Subcutaneous abdominal adipose tissue (tissue), 5 donors: Measurements from ENCODE around the gene MGMT.

Source experiments
- H3K27ac ChIP-seq: one replicate; pipeline ENCODE4 v1.7.0; 2013; ENCODE audit warnings: low read depth, mild to moderate bottlenecking, inconsistent platforms, low read length, moderate library complexity
- H3K27me3 ChIP-seq, 5 donors: one replicate each; pipeline ENCODE4 v1.7.0; 2013; ENCODE audit warnings: low read length in 5 of 5, inconsistent platforms in 1 of 5; ENCODE audit not compliant: control insufficient read depth in 5 of 5, insufficient read depth in 4 of 5
- H3K36me3 ChIP-seq, 5 donors: one replicate each; pipeline ENCODE4 v1.7.0; 2013; ENCODE audit warnings: low read length in 5 of 5; ENCODE audit not compliant: control insufficient read depth in 5 of 5, insufficient read depth in 5 of 5
- H3K4me1 ChIP-seq, 5 donors: one replicate each; pipeline ENCODE4 v1.7.0; 2013; ENCODE audit warnings: low read length in 5 of 5, mild to moderate bottlenecking in 3 of 5, moderate library complexity in 1 of 5; ENCODE audit not compliant: control insufficient read depth in 5 of 5, insufficient read depth in 5 of 5
- H3K4me3 ChIP-seq, 5 donors: one replicate each; pipeline ENCODE4 v1.7.0; 2013; ENCODE audit warnings: low read length in 5 of 5, low read depth in 1 of 5
- H3K9ac ChIP-seq, 5 donors: one replicate each; pipeline ENCODE4 v1.7.0; 2013; ENCODE audit warnings: low read length in 5 of 5, mild to moderate bottlenecking in 4 of 5, moderate library complexity in 3 of 5
- H3K9me3 ChIP-seq, 5 donors: one replicate each; pipeline ENCODE4 v1.7.0; 2013; ENCODE audit warnings: low read length in 5 of 5; ENCODE audit not compliant: control insufficient read depth in 5 of 5
- donor health status: healthy.
- donor health status: healthy.
- donor health status: healthy.
- donor health status: healthy.
- donor health status: healthy.

The MGMT gene

DNA sequence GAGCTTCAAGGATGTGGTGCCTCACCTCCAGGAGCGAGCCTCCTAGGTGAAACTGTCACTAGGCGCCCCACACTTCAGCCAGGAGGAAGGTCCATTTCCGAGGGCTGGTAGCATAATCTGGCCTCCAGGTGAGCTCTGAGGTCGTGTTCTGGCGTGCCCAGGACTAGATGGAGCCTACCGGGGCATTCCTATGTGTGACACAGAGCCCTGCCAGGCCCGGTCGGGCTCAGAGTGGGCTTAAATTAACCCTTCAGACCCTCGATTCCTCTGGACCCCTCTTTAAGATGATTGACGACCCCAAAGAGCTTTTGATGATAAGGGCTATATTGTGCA, 263.9 kb downstream of the MGMT start:
- no peaks in the 10 kb centered on the region for H3K36me3 ChIP-seq
- no peak overlapping the region for H3K4me3 ChIP-seq
- H3K9ac ChIP-seq: no peak overlapping the region

DNA sequence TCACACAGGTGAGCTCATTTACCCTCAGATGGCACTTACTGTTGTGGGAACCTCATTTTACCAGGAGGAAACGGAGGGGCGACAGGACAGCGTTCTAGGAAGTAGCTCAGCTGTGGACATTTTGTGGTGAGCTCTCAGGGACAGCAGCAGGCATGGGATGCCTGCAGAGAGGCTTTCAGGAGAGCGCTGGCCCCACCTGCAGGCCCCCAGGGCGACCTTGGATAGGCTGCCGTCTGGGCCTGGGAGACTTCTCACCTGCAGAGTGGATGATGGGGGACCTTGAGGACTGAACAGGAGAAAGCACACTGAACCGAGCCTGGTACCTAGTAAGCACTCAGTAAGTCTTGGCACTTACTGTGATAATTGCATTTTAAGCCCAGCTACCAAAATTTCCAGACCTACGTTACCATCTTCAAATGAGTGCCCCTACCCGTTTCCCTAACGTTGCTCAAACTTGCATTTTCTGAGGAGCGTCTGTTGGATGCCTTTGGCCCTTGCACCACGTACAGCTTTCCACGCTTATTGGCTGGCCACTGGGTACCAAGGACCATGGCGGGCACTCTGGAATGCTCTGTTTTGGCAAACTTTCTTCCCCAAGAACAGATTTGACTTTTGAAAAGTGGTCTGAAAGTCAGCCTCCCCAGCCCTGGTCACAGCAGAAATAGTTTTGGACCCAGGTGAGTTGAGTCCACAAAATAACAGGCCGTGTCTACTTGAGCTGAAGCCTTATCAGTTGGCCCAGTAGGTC, 273.7 kb downstream of the MGMT start:
- Histone ChIP-seq H3K4me3 (no peak overlapping the region), H3K9me3 (peaks cover 0 to 3% (median 0%) of the 10 kb centered on the region in 5 donors), H3K9ac (no peak overlapping the region), H3K27me3 (no peaks in the 10 kb centered on the region), H3K36me3 (peaks cover 0 to 8% (median 4%) of the 10 kb centered on the region in 5 donors), H3K27ac (no peak overlapping the region), H3K4me1 (no peaks in the 10 kb centered on the region)

More for the DNA sequence above, 263.9 kb downstream of the MGMT start:
- Histone ChIP-seq H3K27ac (no peak overlapping the region), H3K9me3 (peaks cover 0 to 11% (median 6%) of the 10 kb centered on the region in 5 donors), H3K4me1 (peaks cover 0 to 2% (median 0%) of the 10 kb centered on the region in 5 donors), H3K27me3 (no peaks in the 10 kb centered on the region)

DNA sequence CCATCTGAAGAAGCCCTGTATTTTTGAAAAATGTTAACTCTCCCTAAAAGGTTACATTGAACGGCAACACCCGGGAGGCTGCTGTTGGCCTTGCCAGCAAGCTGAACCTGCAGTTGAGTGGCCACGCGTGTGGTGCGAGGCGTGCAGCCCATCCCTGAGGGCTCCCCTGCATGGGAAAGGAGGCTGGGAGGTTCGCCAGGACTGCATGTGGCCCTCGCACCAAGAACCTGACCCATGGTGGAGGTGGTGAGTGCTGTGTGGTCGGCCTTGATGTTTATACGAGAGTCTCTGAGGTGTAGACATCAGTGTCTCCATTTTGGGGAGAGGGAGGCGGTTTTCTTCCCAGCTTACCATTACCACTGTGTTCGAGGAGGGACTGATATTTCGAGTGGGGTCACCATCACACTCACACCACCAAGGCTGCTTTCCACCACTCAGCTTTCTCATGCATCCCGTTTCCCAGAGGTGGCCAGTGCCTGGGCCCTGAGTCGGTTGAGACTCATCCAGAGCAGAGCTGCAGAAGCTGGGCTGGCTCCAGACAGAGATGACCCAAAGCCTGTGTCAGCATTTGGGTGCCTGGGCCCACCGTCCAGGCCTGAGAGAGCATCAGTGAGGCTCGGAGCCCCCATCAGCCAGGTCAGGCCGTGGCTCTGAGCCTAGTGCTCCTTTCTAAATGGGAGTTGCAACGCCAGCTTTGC, 274.4 kb downstream of the MGMT start:
- no peak overlapping the region for H3K27ac ChIP-seq
- H3K36me3 ChIP-seq: peaks cover 0 to 8% (median 4%) of the 10 kb centered on the region in 5 donors
- H3K4me1 ChIP-seq: no peaks in the 10 kb centered on the region
- no peak overlapping the region for H3K4me3 ChIP-seq
- H3K27me3 ChIP-seq: no peaks in the 10 kb centered on the region
- H3K9ac ChIP-seq: no peak overlapping the region
- peaks cover 0 to 3% (median 0%) of the 10 kb centered on the region in 5 donors for H3K9me3 ChIP-seq

DNA sequence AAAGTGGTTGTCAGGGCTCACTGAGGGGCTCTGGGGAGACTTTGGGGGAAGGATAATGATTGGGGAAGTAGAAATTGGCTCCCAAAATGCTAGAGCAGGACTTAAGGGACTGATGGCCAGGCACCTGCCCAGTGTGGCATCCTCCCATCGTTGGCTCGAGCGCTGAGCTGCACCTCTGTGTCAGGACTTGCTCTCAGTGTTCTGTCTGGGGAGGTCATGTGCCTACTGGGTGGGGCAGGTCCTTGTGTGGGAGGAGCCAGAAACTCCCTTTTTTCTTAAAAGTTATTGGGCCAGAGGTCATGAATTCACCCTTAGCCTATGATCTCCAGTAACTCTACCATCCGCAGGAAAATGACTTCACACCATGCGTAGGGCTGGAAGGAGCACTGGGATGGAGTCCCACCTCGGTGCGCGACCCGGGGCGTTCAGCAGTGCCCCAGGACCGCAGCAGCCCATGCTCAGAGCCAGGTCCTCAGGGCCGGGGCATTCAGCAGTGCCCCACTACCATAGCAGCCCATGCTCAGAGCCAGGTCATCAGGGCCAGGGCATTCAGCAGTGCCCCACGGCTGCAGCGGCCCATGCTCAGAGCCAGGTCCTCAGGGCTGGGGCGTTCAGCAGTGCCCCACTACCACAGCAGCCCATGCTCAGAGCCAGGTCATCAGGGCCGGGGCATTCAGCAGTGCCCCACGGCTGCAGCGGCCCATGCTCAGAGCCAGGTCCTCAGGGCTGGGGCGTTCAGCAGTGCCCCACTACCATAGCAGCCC, 275.1 kb downstream of the MGMT start:
- H3K36me3 ChIP-seq: peaks cover 0 to 8% (median 4%) of the 10 kb centered on the region in 5 donors
- no peak overlapping the region for H3K9ac ChIP-seq
- H3K4me3 ChIP-seq: no peak overlapping the region
- no peaks in the 10 kb centered on the region for H3K27me3 ChIP-seq
- H3K9me3 ChIP-seq: peaks cover 0 to 3% (median 0%) of the 10 kb centered on the region in 5 donors
- no peaks in the 10 kb centered on the region for H3K4me1 ChIP-seq
- H3K27ac ChIP-seq: no peak overlapping the region

DNA sequence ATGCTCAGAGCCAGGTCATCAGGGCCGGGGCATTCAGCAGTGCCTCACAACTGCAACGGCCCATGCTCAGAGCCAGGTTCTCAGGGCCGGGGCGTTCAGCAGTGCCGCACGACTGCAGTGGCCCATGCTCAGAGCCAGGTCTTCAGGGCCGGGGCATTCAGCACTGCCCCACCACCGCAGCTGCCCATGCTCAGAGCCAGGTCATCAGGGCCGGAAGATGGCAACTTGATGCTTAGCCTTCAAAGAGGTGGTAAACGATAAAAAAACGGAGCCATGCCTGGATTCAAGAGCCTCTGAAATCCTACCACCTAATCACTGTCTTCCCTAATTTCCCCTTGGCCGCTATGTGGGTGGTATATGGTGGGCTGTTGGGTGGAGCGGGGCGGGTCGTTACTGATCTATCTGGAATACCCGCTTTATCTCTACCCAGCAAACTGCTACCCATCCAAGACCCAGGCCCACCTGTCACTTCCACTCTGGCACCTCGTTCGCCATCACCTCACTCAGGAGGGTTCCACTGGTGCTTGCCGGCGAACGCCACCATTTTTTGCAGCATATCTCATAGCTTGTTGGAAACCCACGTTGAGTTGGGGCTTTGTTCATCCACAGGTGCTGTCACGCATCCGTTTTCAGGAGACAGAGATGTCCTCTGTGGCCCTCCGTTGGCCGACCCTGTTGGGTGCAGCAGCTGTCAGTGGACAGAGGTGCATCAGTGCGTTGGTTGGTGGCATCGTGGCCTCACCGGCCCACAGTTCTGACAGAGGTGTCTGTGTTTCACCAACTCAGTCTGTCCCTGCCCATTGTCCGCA, 275.9 kb downstream of the MGMT start:
- Histone ChIP-seq H3K27me3 (no peaks in the 10 kb centered on the region), H3K9me3 (peaks cover under 1 to 8% (median 5%) of the 10 kb centered on the region in 5 donors), H3K4me3 (no peak overlapping the region), H3K27ac (no peak overlapping the region), H3K9ac (no peak overlapping the region), H3K36me3 (peaks cover 0 to 8% (median 4%) of the 10 kb centered on the region in 5 donors), H3K4me1 (no peaks in the 10 kb centered on the region)

DNA sequence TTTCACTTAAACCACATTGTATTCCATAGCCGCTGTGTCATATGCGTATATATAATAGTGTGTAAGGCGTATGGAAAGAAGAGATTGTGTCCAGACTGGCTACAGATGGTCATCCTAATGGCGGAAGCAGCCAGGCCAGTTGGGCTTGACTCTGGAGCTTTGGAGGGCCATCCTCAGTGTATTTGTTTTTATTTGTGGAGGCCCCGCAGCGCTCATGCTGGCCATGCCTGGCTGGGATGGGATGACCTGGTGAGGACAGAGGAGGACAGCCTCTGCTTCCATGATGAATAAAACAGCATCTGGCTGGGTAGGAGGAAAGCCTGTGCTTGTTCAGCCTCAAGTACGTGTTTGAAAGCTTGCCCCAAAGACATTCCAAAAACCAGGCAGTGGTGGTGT, 276.7 kb downstream of the MGMT start:
- Histone ChIP-seq H3K9me3 (peaks cover 7 to 16% (median 12%) of the 10 kb centered on the region in 5 donors), H3K27me3 (no peaks in the 10 kb centered on the region), H3K4me1 (no peaks in the 10 kb centered on the region), H3K9ac (no peak overlapping the region), H3K4me3 (no peak overlapping the region), H3K36me3 (peaks cover 0 to 8% (median 4%) of the 10 kb centered on the region in 5 donors), H3K27ac (no peak overlapping the region)

DNA sequence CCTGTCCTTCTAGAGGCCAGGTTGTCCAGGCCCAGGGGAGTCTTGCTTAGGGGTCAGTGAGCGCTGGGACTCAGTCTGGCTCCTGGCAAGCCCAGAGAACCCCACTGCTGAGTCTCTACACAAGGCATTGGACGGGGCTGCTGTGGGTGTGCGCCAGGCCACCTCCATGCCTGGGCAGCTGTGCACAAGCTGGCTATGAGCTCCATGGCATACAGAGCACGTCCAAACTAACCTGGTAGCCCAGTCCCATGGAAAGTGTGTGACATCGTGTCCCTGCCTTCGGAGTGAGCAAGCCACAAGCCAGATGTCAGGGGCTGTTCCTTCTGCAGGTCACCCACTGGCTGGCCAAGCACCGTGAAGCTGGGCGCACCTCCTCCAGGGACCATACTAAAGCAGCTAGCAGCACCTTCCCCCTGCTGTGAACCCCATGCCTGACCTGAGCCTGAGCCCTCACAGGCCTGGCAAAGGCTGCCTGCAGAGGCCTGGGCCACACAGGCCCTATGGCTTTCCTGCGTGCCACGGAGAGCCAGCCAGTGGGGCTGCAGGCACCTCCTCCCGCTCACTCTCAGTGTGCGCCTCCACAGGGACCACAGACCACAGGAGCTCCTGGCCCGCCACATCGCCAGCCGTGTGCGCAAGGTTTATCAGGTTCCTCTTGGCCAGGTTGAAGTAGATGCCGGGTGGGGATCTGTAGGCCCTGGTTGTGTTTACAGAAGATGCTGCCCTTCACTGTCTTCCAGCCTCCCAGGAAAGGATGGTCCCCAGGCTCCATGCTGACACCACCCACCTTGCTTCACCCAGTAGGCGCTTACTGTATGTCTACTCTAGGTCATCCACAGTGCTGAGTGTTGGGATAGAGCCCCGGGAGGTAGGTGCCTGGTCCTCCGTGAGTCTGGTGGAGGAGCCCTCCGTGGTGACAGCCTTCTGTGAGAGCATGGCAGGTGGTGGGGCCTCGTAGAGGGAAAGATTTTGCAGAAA, 277.4 kb downstream of the MGMT start:
- no peak overlapping the region for H3K4me3 ChIP-seq
- H3K27me3 ChIP-seq: no peaks in the 10 kb centered on the region
- peaks cover 0 to 8% (median 4%) of the 10 kb centered on the region in 5 donors for H3K36me3 ChIP-seq
- peaks cover 10 to 23% (median 19%) of the 10 kb centered on the region in 5 donors for H3K9me3 ChIP-seq
- no peak overlapping the region for H3K27ac ChIP-seq
- no peak overlapping the region for H3K9ac ChIP-seq
- H3K4me1 ChIP-seq: no peaks in the 10 kb centered on the region

DNA sequence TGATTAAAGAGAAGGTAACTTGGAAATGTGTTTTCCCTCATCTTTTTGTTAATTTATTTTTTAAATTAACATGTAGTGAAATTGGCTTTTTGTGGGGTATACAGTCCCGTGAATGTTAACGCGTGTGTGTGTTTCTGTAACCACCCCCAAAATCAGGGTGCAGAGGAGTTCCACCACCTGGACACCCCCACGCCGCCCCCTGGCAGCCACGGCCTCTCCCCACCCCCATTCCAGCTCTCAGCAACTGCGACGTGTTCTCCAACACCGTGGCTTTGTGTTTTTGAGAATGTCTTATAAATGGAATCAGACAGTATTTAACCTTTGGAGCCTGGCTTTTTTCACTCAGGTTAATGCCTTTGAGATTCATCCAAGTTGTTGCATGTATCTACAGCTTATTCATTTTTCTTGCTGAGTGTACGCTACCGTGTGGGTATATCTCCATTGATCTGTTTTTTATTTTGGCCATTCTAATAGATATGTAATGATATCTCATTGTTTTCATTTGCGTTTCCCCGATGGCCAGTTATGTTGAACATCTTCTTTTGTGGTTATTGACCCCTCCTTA, 278.2 kb downstream of the MGMT start:
- no peak overlapping the region for H3K27ac ChIP-seq
- no peaks in the 10 kb centered on the region for H3K27me3 ChIP-seq
- H3K9me3 ChIP-seq: peaks cover 11 to 25% (median 21%) of the 10 kb centered on the region in 5 donors

More for the DNA sequence above, 278.2 kb downstream of the MGMT start:
- H3K36me3 ChIP-seq: peaks cover 0 to 8% (median 4%) of the 10 kb centered on the region in 5 donors
- no peak overlapping the region for H3K4me3 ChIP-seq
- no peak overlapping the region for H3K9ac ChIP-seq
- no peaks in the 10 kb centered on the region for H3K4me1 ChIP-seq
